HG03460 (cell line): ENCODE measurements around the gene RNF39.

ENCODE experiments used
- ATAC-seq: cut with Tn5 transposase; IDR thresholded peaks from one replicate; pipeline ENCODE4 v1.9.1; 2021; ENCODE audit not compliant: unreplicated experiment

Gene RNF39

GRCh38 chr6:30097902-30098768 lies 22.6 kb upstream of the RNF39 start:
- no peak for ATAC-seq

DNA sequence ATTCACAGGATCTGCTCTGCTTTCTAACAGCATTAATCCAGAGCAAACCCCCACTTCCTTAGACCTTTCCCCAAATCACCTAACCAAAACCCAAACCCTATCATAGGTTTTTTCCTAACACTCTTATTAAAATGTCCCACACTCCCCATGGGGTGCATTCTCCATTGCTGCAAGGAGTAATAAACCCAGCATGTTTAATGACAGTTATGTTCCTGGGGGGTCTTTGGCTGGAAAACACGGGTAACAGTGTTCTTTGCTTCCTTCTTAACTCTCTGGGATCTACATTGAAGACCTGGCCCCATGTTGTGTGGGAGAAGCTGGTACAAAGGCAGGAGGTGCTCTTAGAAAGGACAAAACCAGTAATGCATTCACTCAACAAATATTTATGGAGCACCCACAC lies 21.3 kb upstream of the RNF39 start:
- ATAC-seq = no peak

- no peak for ATAC-seq
Observed at GRCh38 chr6:30093951-30094661, 18.5 kb upstream of the RNF39 start.

- no peak for ATAC-seq
Observed at GRCh38 chr6:30092852-30093543, 17.4 kb upstream of the RNF39 start.

GRCh38 chr6:30091577-30092381 lies 16.2 kb upstream of the RNF39 start:
- ATAC-seq = no peak

DNA sequence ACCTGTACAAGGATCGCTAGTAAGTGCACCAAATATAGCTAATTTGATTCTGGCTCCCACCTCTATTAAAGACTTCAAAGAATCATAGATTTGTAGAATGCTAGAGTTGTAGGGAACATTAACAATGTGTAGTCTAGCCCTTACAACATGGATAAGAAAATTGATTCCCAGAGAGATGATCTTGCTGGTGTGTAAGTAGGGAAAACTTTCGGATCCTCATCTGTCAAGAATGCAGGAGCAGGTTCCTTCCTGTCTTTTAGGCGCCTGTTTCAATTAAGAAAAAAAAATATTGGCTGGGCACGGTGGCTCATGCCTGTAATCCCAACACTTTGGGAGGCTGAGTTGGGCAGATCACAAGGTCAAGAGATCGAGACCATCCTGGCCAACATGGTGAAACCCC lies 12.3 kb upstream of the RNF39 start:
- no peak for ATAC-seq

DNA sequence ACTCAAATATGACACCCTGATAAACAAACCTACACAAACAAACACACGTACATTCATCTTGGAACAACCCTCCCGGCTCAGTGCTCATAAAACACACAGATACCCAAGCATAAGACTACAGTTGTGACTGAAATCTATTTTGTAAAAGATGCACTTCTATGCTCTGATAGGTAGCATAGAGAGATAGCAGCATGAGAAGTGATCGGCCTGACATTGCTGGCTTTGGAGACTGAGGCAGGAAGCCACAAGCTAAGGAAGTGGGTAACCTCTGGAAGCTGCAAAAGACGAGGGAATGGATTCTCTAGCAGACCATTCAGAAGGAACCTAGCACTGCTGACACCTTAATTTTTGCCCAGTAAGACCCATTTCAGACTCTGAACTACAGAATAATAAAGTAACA lies 1.6 kb upstream of the RNF39 start:
- no peak for ATAC-seq

DNA sequence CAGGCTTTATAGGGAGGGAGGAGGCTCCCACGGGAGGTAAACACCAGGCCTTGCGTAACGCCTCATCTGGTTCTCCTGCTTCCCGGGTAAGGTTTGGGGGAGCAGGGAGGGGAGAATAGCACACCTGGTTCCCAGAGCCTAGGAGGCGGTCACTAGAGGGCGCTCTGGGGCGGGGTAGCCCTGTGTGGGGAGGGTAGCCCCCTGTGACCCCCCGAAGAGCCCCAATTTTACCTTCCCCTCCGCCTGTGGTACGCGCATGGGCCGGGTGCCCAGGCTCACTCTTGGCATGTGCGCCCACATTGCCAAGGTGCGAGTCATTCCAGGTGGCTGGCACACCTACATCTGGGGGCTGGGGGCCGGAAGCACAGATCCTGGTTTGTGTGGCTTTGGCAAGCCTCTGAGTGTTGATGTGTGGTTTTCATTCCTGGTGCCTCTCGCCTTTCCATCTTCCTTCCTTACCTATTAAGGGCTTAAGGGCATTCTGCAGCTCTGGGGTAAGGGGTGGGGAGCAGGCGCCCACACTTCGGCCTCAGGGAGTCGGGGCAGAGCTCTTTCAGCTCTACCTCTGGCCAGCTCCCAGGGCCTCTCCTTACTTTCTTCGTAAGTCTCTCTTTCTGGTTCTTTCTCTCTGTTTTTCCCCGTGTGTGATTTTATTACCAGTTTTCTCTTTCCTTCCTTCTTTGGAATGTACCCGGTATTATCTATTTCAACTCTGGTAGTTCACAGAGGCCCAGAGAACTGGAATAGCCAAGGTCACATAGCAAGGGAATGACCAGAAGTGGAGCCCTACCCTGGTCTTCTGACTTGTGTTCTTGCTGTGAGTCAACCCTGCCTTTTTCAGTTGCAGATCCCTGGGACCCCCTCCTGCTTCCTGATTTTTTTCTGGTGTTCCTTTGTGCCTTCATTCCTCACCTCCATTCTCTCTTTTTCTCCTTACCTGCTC lies 492 bp upstream of the RNF39 start:
- no peak for ATAC-seq

GRCh38 chr6:30074331-30075093 lies 1.1 kb downstream of the RNF39 start:
- ATAC-seq = no peak

- no peak for ATAC-seq
Observed at GRCh38 chr6:30073489-30074235, 1.9 kb downstream of the RNF39 start.

- ATAC-seq = no peak
Observed at GRCh38 chr6:30071858-30072257, 3.7 kb downstream of the RNF39 start.

DNA sequence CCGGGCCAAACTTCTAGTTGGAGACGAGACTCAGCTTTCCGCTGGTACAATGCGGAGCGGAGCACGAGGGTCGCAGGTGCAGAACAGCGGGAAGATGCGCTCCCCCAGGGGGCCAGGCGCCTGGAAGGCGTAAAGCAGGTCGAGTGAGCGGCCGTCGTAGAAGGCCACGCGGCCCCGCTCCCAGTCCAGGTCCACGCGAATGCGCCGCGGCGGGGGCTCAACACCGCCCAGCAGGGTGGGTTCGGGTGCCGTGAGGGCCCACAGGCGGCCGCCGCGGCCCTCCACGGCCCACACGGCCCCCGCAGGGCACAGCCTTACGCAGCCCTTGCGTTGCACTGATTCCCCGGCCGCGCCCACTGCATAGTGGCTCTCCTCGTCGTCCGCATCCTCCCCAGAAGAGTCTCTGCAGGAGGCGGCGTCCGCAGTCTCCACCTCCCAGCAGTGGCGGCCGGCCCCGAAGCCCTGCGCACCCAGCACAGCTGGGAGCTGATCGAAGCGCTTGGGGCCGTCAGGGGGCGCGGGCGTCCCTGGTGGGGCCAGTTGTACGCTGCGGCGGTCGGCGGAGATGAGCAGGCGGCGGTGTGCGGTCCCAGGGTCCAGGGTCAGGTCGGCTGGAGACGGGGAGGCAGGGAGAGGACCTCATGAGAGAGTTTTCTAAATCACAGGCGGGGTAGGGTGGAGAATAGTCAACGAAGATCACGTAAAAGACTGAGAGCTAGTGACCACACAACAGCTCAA lies 4.3 kb downstream of the RNF39 start:
- no peak for ATAC-seq

- no peak for ATAC-seq
Observed at GRCh38 chr6:30067460-30068139, 8.0 kb downstream of the RNF39 start.

DNA sequence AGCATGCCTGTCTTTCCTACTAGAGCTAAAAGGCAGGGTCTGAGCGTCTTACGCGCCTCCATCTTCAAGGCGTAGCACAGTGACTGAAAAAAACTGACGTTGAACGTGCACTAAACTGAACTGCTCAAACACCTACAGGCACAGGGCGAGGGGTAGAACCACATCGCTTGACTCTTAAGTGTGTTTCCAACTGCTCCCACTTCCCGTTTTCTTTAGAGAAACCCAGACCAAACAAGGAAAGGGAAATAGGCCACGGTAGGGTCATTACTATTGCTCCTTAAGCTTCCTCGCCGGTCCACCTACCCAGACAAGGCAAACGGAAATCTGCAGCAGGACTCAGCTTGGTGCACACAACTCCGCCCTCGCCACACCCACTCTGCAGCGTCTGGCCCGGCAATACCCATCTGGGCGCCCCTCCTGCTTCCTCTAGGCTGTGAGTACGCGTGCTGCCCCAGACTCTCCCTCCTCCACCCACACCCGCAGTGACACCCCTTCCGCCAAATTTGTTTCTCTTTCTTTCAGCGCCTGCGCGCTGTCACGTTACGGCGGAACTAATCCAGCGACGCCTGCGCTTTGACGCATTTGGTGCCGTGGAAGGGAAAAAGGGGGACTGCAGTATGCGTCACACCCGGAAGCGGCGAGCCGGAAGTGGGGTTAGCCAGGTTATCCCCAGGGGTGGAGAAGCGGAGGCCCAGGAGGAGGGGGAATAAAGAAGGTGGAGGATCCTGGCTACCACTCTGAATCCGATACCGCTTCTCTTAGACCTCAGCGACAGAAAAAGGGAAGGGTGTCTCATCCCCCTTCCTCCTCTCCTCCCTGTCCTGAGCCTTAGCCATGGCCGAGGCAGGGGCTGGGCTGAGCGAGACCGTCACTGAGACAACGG lies 8.8 kb downstream of the RNF39 start, which contains the start of gene PPP1R11:
PPP1R11 (plus strand) TSS at position 622 of the 883 bp plus-strand sequence; CDS start at position 835, 213 bp downstream.
- peak; percentile 96 for ATAC-seq

DNA sequence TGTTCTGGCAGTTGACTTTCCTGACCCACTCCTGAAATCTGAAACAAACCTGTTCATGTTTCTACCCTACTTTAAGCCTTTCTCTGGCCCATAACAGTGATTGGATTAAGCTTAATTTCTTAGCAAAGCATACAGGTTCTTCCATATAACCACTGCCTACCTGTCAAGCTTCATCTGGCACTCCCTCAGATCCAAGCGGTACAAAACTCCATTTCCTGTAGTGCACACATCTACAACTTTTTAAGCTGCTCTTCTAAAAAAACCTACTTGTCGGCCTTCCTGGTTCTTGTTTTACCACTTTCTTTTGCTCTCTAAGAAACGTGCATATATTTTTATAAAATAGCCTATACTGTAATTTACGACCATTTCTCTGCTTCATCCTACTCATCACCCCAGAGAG lies 9.5 kb downstream of the RNF39 start:
- no peak for ATAC-seq

GRCh38 chr6:30063315-30063714 lies 12.3 kb downstream of the RNF39 start:
- ATAC-seq = no peak
